GM23338 (cell line): ENCODE results near the gene XPNPEP1.

Source experiments
- EZH2 ChIP-seq: fragments of 200-600 bp; sonication (generic); IDR thresholded peaks from one replicate; pipeline ENCODE4 v1.8.0; 2017; ENCODE audit warnings: antibody characterized with exemption, mild to moderate bottlenecking, low read depth; ENCODE audit not compliant: unreplicated experiment
- EZH2phosphoT487 ChIP-seq: fragments of 200-600 bp; sonication (generic); IDR thresholded peaks from one replicate; pipeline ENCODE4 v1.8.1; 2018; ENCODE audit warnings: antibody characterized with exemption; ENCODE audit not compliant: unreplicated experiment
- POLR2AphosphoS5 ChIP-seq: IDR thresholded peaks from 2 replicates; pipeline ENCODE4 v1.6.1; 2016; ENCODE audit warnings: antibody characterized with exemption, low read depth
- ZNF114 ChIP-seq: fragments of 250-450 bp; sonication (Bioruptor Pico); IDR thresholded peaks from 2 replicates; pipeline ENCODE4 v1.5.0; 2020; ENCODE audit warnings: mild to moderate bottlenecking, moderate library complexity
- TF ChIP-seq, protein P1 (sequence below), 2 experiments: fragments of 200-600 bp in 1 of 2; sonication (generic) in 1 of 2; conservative IDR thresholded peaks; 2 replicates each; pipeline versions ENCODE4 v1.5.1 to v1.6.1; 2016 to 2017; ENCODE audit warnings: antibody characterized with exemption in 2 of 2, low read depth in 2 of 2, mild to moderate bottlenecking in 2 of 2, moderate library complexity in 1 of 2
- TF ChIP-seq, protein P2 (sequence below): IDR thresholded peaks from one replicate; pipeline ENCODE4 v1.6.1; 2018; ENCODE audit warnings: antibody characterized with exemption; ENCODE audit not compliant: unreplicated experiment

DNA sequence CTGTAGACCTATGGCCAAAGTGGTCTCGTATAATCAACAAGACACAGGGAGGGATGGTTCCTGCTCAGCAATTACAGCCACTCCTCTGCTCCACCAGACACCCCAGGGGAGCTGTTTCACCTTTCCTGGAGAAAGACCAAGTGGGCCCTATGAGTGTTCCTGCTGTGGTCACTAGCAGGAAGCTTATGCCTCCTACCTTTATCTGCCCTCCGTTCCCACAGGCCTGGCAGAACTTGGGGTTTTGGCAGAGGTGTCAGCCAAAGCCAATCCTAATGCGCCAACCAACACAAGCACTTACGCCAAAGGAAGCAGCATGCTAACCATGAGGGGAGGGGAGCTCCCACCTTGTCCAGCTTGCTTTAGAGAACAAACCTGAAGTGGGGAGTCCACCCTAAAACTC is 31.2 kb downstream of the XPNPEP1 start:
- TF ChIP-seq, protein P1, sequence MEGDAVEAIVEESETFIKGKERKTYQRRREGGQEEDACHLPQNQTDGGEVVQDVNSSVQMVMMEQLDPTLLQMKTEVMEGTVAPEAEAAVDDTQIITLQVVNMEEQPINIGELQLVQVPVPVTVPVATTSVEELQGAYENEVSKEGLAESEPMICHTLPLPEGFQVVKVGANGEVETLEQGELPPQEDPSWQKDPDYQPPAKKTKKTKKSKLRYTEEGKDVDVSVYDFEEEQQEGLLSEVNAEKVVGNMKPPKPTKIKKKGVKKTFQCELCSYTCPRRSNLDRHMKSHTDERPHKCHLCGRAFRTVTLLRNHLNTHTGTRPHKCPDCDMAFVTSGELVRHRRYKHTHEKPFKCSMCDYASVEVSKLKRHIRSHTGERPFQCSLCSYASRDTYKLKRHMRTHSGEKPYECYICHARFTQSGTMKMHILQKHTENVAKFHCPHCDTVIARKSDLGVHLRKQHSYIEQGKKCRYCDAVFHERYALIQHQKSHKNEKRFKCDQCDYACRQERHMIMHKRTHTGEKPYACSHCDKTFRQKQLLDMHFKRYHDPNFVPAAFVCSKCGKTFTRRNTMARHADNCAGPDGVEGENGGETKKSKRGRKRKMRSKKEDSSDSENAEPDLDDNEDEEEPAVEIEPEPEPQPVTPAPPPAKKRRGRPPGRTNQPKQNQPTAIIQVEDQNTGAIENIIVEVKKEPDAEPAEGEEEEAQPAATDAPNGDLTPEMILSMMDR (conservative IDR thresholded peaks at IDR 0.05; ENCODE audit: low read depth in 2 of 2), result no peak
- TF ChIP-seq POLR2AphosphoS5, result no peak
- no peak for TF ChIP-seq EZH2
- TF ChIP-seq, protein P2, sequence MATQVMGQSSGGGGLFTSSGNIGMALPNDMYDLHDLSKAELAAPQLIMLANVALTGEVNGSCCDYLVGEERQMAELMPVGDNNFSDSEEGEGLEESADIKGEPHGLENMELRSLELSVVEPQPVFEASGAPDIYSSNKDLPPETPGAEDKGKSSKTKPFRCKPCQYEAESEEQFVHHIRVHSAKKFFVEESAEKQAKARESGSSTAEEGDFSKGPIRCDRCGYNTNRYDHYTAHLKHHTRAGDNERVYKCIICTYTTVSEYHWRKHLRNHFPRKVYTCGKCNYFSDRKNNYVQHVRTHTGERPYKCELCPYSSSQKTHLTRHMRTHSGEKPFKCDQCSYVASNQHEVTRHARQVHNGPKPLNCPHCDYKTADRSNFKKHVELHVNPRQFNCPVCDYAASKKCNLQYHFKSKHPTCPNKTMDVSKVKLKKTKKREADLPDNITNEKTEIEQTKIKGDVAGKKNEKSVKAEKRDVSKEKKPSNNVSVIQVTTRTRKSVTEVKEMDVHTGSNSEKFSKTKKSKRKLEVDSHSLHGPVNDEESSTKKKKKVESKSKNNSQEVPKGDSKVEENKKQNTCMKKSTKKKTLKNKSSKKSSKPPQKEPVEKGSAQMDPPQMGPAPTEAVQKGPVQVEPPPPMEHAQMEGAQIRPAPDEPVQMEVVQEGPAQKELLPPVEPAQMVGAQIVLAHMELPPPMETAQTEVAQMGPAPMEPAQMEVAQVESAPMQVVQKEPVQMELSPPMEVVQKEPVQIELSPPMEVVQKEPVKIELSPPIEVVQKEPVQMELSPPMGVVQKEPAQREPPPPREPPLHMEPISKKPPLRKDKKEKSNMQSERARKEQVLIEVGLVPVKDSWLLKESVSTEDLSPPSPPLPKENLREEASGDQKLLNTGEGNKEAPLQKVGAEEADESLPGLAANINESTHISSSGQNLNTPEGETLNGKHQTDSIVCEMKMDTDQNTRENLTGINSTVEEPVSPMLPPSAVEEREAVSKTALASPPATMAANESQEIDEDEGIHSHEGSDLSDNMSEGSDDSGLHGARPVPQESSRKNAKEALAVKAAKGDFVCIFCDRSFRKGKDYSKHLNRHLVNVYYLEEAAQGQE, result no peak
- no peak for TF ChIP-seq ZNF114 (CRISPR knock-in tag)
- TF ChIP-seq EZH2phosphoT487, result no peak
